Thymus (tissue), 11 donors: Measurements from ENCODE around the gene SLC37A1. TPM values are rescaled to one million over a fixed set of nuclear protein-coding genes. Genes with fewer than 3 reads are reported as not detected.

Source experiments
- DNase-seq, 9 donors: peaks; one replicate each; pipeline ENCODE4 v3.0.0-alpha.2; 2013; ENCODE audit warnings: low spot score in 9 of 9, low read depth in 6 of 9, missing footprints in 1 of 9
- H3K27ac ChIP-seq, 2 donors: one replicate each; pipeline ENCODE4 v1.5.1; 2013; ENCODE audit warnings: control low read depth in 1 of 2, low read depth in 1 of 2, low read length in 1 of 2, mild to moderate bottlenecking in 1 of 2, moderate library complexity in 1 of 2
- H3K27me3 ChIP-seq, 2 donors: one replicate each; pipeline ENCODE4 v1.5.1; 2013; ENCODE audit warnings: low read length in 1 of 2; ENCODE audit not compliant: control insufficient read depth in 2 of 2, insufficient read depth in 1 of 2
- H3K36me3 ChIP-seq, 2 donors: one replicate each; pipeline ENCODE4 v1.5.1; 2013; ENCODE audit warnings: low read length in 1 of 2, mild to moderate bottlenecking in 1 of 2, moderate library complexity in 1 of 2; ENCODE audit not compliant: control insufficient read depth in 2 of 2, insufficient read depth in 2 of 2
- H3K4me1 ChIP-seq, 2 donors: one replicate each; pipeline ENCODE4 v1.5.1; 2013; ENCODE audit warnings: low read length in 2 of 2; ENCODE audit not compliant: control insufficient read depth in 2 of 2, insufficient read depth in 2 of 2
- H3K4me3 ChIP-seq, 2 donors: one replicate each; pipeline ENCODE4 v1.5.1; 2013; ENCODE audit warnings: low read length in 2 of 2, control low read depth in 1 of 2, mild to moderate bottlenecking in 1 of 2
- H3K9me3 ChIP-seq, 2 donors: one replicate each; pipeline ENCODE4 v1.5.1; 2013; ENCODE audit warnings: low read length in 1 of 2, mild to moderate bottlenecking in 1 of 2; ENCODE audit not compliant: control insufficient read depth in 2 of 2, insufficient read depth in 1 of 2
- WGBS: extraction: QIAGEN DNeasy Blood & Tissue Kit; methylation state at CpG from one replicate; pipeline ENCODE4 v1.1.7; 2013; 5-methylcytosine and 5-hydroxymethylcytosine counted together
- polyA plus RNA-seq: library from polyadenylated mRNA; stranded (reverse); fragments of 200-250 nt; gene quantifications from one replicate; pipeline ENCODE4 v1.2.3, GENCODE V29; 2013
- total RNA-seq: library from RNA; stranded (reverse); fragments of 120-200 nt; gene quantifications from one replicate; pipeline ENCODE4 v1.2.4, GENCODE V29; 2013
- donor health status: healthy.

The SLC37A1 gene
- total and polyA plus RNA-seq, 2 donors, result 9.0 to 9.2 TPM

DNA sequence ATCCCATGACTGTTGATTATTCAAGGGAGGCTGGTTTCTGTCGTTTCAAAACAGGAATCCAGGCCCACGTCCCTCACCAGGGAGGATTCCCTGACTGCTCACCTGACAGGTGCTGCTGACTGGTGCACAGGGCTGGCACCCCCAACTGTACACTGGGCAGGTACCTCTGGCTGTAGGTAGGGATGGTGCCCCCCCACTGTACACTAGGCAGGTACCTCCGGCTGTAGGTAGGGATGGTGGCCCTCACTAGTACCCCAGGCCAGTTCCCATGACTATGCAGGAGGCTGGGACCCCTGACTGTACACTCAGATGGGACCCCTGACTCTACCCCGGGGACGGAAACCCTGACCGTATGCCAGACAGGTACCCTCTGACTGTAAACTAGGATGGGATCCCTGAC lies 106.2 kb downstream of the SLC37A1 start:
- Histone ChIP-seq H3K9me3 (peaks cover 0 to 4% of the 10 kb centered on the region in 2 donors), H3K36me3 (no peaks in the 10 kb centered on the region), H3K27ac (no peak overlapping the region), H3K4me1 (peaks cover 4 to 31% of the 10 kb centered on the region in 2 donors), H3K27me3 (peaks cover 0 to 20% of the 10 kb centered on the region in 2 donors), H3K4me3 (no peak overlapping the region)
- 95% methylated on average over 6 of the region's 6 CpGs for WGBS
- DNase-seq, result no peak

DNA sequence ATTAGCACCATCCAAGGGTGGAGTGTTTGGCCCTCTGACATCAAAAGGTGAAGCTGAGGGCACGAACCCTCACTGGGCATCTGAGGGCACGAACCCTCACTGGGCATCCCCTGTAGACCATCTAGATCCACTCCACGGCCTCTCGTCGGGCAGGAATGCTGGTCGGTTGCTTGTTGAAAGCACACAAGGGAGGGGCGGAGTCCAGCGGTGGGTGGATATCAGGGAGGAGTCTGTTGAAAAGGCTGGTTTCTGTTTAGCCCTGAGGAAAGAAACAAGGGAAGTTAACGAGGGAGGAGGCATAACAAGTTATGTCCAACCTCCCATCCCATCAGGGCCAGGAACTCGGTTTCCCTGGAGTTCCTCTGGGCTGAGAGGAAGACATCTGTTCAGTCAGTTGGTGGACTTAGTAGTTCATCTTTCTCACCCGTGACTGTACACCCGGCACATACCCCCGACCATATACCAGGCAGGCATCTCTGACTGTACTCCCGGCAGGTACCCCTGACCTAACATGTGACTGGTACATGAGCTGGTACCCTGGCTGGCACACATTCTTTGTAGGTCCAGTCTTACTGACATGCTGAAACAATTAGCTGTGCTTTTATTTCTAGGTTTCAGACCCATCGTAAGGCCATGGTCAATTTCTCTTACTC lies 107.6 kb downstream of the SLC37A1 start:
- DNase-seq, result no peak
- no peaks in the 10 kb centered on the region for H3K9me3 ChIP-seq
- H3K27me3 ChIP-seq, result peaks cover 0 to 17% of the 10 kb centered on the region in 2 donors
- H3K4me1 ChIP-seq, result peaks cover 3 to 26% of the 10 kb centered on the region in 2 donors
- 87% methylated on average over 15 of the region's 15 CpGs for WGBS
- H3K4me3 ChIP-seq, result no peak overlapping the region
- H3K36me3 ChIP-seq, result no peaks in the 10 kb centered on the region
- H3K27ac ChIP-seq, result no peak overlapping the region

DNA sequence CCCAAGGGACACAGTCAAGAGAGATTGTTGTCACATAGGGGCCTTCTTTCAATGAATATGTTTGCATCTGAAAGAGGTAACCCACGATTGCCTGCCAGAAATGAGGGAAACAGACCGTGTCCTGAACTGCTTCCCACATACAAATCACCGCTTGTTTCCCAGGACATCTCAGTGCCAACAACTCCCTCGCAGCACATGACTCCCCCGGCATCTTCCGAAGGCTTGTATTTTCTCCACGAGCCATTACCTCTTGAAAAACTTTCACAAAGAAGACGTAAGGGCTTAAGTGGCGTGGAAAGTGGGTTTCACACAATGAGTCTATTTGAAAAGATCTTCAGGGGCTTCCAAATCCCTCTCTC lies 108.1 kb downstream of the SLC37A1 start:
- 92% methylated on average over 9 of the region's 9 CpGs for WGBS
- Histone ChIP-seq H3K9me3 (no peaks in the 10 kb centered on the region), H3K27me3 (peaks cover 0 to 13% of the 10 kb centered on the region in 2 donors), H3K36me3 (no peaks in the 10 kb centered on the region), H3K4me1 (peaks cover 2 to 21% of the 10 kb centered on the region in 2 donors), H3K27ac (no peak overlapping the region), H3K4me3 (no peak overlapping the region)
- no peak for DNase-seq

DNA sequence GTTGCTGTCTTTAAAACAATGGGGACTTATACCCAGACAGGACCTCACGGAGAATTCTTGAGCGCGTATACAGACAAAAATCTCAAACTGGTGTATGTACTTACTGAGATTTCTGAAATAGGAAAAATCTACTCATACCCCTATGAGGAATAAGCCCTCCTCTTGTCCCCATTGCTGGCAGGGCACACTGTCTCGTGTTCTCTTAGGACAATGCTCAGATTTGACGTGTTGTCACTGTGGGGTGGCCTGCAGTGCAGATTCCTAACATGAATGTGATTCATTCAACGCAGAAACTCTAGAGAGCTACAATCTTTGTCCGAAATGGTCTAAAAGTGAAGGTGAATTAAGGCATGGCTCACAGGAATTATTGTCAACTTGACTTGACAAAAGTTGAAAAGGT lies 108.6 kb downstream of the SLC37A1 start:
- H3K4me3 ChIP-seq, result no peak overlapping the region
- peaks cover 0 to 8% of the 10 kb centered on the region in 2 donors for H3K27me3 ChIP-seq
- no peaks in the 10 kb centered on the region for H3K36me3 ChIP-seq
- WGBS, result 95% methylated on average over 7 of the region's 7 CpGs
- DNase-seq, result no peak
- peaks cover 0 to 22% of the 10 kb centered on the region in 2 donors for H3K4me1 ChIP-seq
- H3K9me3 ChIP-seq, result no peaks in the 10 kb centered on the region
- no peak overlapping the region for H3K27ac ChIP-seq

DNA sequence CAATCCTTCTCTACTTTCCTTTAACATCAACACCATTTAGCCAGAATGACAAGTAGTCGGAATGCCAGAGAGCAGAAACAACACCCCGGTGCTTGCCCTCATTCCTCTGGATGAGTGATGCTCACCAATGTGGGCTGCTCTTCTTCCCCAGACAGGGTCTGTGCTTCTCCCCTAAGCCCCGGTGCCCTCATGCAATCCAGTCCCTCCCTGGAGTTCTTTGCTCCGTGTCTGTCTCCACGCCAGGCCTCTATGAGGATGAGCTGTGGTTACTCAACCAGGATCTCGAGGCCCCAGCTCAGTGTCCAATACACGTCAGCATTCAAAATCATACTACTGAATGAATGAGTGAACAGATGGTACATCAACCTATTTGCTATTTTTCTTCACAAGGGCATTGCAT lies 110.0 kb downstream of the SLC37A1 start:
- no peaks in the 10 kb centered on the region for H3K36me3 ChIP-seq
- peaks cover 0 to 2% of the 10 kb centered on the region in 2 donors for H3K27me3 ChIP-seq
- WGBS, result 82% methylated on average over 7 of the region's 7 CpGs
- H3K4me1 ChIP-seq, result peaks cover 0 to 28% of the 10 kb centered on the region in 2 donors
- H3K9me3 ChIP-seq, result no peaks in the 10 kb centered on the region
- no peak for DNase-seq
- no peak overlapping the region for H3K4me3 ChIP-seq
- H3K27ac ChIP-seq, result no peak overlapping the region

DNA sequence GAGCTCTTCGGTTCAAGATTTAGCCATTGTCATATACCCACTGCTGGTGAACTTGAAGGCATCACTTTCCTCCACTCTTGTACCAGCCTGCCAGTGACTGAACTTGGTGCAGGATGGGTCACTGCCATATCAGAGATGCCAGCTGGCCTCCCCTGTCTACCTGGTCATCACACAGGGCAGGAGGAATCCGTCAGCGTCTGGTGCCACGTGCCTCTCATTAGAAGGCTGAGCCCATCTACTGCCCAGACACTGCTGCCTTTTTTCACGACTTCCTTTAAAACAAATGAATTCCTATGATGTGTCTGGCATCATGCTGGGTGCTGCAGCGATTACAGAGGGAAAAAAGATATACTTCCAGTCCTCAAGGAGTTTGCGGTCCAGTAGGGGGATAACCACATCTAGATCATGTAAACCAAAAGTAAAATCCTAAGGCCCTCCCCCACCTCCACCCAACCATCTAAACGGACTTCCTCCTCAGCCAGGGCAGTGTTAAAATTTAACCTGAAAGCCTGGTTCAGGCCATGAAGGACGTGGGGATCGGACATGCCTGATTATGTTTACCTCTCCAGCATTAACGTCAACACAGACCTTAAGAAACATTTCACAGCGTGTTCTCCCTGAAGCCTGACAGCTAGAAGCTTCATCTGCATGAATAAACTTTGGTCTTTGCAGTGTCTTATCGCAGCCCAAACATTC lies 110.6 kb downstream of the SLC37A1 start:
- DNase-seq, result no peak
- Histone ChIP-seq H3K9me3 (no peaks in the 10 kb centered on the region), H3K36me3 (no peaks in the 10 kb centered on the region), H3K27ac (no peak overlapping the region), H3K27me3 (peaks cover 0 to 2% of the 10 kb centered on the region in 2 donors), H3K4me1 (peaks cover 0 to 28% of the 10 kb centered on the region in 2 donors), H3K4me3 (no peak overlapping the region)
- WGBS, result 59% methylated on average over 13 of the region's 13 CpGs

- no peak for DNase-seq
Measured at GRCh38 chr21:42624936-42625335, 111.3 kb downstream of the SLC37A1 start.

GRCh38 chr21:42626171-42626570 lies 112.5 kb downstream of the SLC37A1 start:
- WGBS, result 96% methylated on average over 14 of the region's 14 CpGs
- Histone ChIP-seq H3K4me3 (no peak overlapping the region), H3K36me3 (no peaks in the 10 kb centered on the region), H3K27me3 (no peaks in the 10 kb centered on the region), H3K4me1 (peaks cover 2 to 42% of the 10 kb centered on the region in 2 donors), H3K9me3 (no peaks in the 10 kb centered on the region), H3K27ac (no peak overlapping the region)
- no peak for DNase-seq

More at GRCh38 chr21:42624936-42625335, 111.3 kb downstream of the SLC37A1 start:
- Histone ChIP-seq H3K36me3 (no peaks in the 10 kb centered on the region), H3K9me3 (no peaks in the 10 kb centered on the region), H3K4me1 (peaks cover 0 to 30% of the 10 kb centered on the region in 2 donors), H3K4me3 (no peak overlapping the region), H3K27me3 (no peaks in the 10 kb centered on the region), H3K27ac (no peak overlapping the region)
- 85% methylated on average over 6 of the region's 6 CpGs for WGBS

DNA sequence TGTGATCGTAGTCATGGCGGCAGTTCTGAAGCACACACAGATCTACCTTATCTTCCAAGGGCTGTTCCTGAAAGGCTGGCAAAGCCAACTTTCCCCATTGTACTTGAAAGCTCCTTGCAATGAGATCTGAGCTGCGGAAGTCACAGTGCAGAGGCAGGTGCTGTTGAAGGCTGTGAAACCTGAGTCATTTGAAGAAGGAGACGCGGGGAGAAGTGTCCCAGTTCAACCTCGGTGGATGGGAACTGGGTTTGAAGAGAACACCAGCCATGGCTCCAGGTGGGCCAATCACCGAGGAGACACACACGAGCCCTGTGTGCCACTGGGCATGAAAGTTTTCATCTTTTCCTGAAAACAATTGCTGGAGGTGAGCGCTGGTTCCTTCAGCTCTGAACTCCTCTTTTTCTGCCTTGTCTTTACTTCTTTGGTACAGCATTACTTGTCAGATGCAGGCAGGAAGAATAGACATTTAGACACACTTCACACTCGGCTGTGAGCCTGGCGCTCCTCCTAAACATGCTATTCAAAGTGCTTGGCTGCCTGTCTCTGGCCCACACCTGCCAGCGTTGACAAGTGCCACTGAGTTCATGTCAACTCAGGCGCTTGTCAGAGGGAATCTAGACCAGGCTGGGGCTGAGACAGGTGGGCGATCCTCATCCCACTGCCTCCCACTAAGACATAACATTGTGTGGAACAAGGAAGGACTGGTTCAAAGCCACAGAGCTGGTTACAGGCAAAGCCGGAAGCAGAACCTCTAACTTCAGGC lies 114.1 kb downstream of the SLC37A1 start:
- H3K4me3 ChIP-seq, result no peak overlapping the region
- H3K9me3 ChIP-seq, result no peaks in the 10 kb centered on the region
- DNase-seq, result peak in 5 of 9 donors; percentile 26 to 71 (median 47)
- H3K36me3 ChIP-seq, result no peaks in the 10 kb centered on the region
- 88% methylated on average over 15 of the region's 15 CpGs for WGBS
- peak overlapping the region in 1 of 2 donors; percentile 32 for H3K27ac ChIP-seq
- no peaks in the 10 kb centered on the region for H3K27me3 ChIP-seq
- H3K4me1 ChIP-seq, result peaks cover 2 to 54% of the 10 kb centered on the region in 2 donors
